Heart left ventricle (tissue), 16 donors: ENCODE results near the gene AKR1C3. TPM values are rescaled to one million over a fixed set of nuclear protein-coding genes. Genes with fewer than 3 reads are reported as not detected.
"Not testable (repeated sequence)": the region's sequence is repeated elsewhere in the genome, so short reads cannot be mapped to it uniquely, and the experiment has no call there.

Experiments
- ATAC-seq, 4 donors: fragments of 200-7000 bp; cut with Tn5 transposase; one replicate each; pipeline ENCODE4 v1.9.1; 2020 to 2022; ENCODE audit warnings: moderate library complexity in 4 of 4, mild to moderate bottlenecking in 3 of 4, moderate number of reproducible peaks in 1 of 4
- DNase-seq, 5 donors: peaks; one replicate each; pipeline ENCODE4 v3.0.0-alpha.2; 2020
- H3K27ac ChIP-seq, 12 donors: fragments of 200-600 bp; sonication (generic) in 4 of 12; one replicate each; pipeline versions ENCODE4 v1.5.0 to v1.8.0; 2016 to 2022; ENCODE audit warnings: mild to moderate bottlenecking in 2 of 12
- H3K27me3 ChIP-seq, 9 donors: fragments of 200-600 bp; sonication (generic) in 2 of 9; one replicate each; pipeline versions ENCODE4 v1.5.1 to v1.8.0; 2016 to 2022; ENCODE audit warnings: mild to moderate bottlenecking in 3 of 9
- H3K36me3 ChIP-seq, 9 donors: fragments of 200-600 bp; sonication (generic) in 2 of 9; one replicate each; pipeline versions ENCODE4 v1.5.0 to v1.8.0; 2018 to 2022; ENCODE audit warnings: mild to moderate bottlenecking in 2 of 9
- H3K4me1 ChIP-seq, 12 donors: fragments of 200-600 bp; sonication (generic) in 4 of 12; one replicate each; pipeline versions ENCODE4 v1.5.0 to v1.8.0; 2016 to 2022; ENCODE audit warnings: mild to moderate bottlenecking in 3 of 12
- H3K4me3 ChIP-seq, 12 donors: fragments of 200-600 bp; sonication (generic) in 4 of 12; one replicate each; pipeline versions ENCODE4 v1.5.0 to v1.8.0; 2017 to 2022; ENCODE audit warnings: mild to moderate bottlenecking in 9 of 12, moderate library complexity in 4 of 12
- H3K9me3 ChIP-seq, 12 donors: fragments of 200-600 bp; sonication (generic) in 4 of 12; one replicate each; pipeline versions ENCODE4 v1.5.0 to v1.8.0; 2016 to 2022; ENCODE audit warnings: mild to moderate bottlenecking in 1 of 12
- CTCF ChIP-seq, 12 donors: fragments of 200-600 bp; sonication (generic) in 4 of 12; IDR thresholded peaks; one replicate each; pipeline versions ENCODE4 v1.5.0 to v1.8.0; 2018 to 2022; ENCODE audit warnings: antibody characterized with exemption in 12 of 12, mild to moderate bottlenecking in 5 of 12
- POLR2A ChIP-seq, 2 donors: fragments of 450-650 bp; IDR thresholded peaks; one replicate each; pipeline ENCODE4 v1.6.1; 2017; ENCODE audit warnings: antibody characterized with exemption in 2 of 2, mild to moderate bottlenecking in 2 of 2, moderate library complexity in 2 of 2
- WGBS, 4 donors: extraction: QIAGEN DNeasy Blood & Tissue Kit in 2 of 4; methylation state at CpG; one replicate each; pipeline versions ENCODE4 v1.1.5 to v1.1.7; 2013 to 2018; 5-methylcytosine and 5-hydroxymethylcytosine counted together
- intact Hi-C, 10 donors: fragments of 100-400 bp; cut with DNase I; formaldehyde crosslinking; loops; one replicate each; pipeline versions ENCODE4 v1.11.1 to v1.14.2; 2022
- long read RNA-seq, 3 donors: library from polyadenylated mRNA; unstranded; transcript quantifications; one replicate each; pipeline ENCODE4 v2.0.0, GENCODE V29; 2020 to 2021
- polyA plus RNA-seq, 2 donors: library from polyadenylated mRNA; stranded (reverse); fragments of 200-250 nt; gene quantifications; one replicate each; pipeline ENCODE4 v1.2.3, GENCODE V29; 2013
- total RNA-seq, 9 donors: library from RNA; depleted of rRNA in 2 of 9; stranded (reverse); fragments of >200 nt in 2 of 9; fragmentation: NEBNext Ultra II Directional in 3 of 9; extraction: Animal tissue kit (Norgen Biotek cat#: 25700) in 3 of 9; gene quantifications; one replicate each; pipeline versions ENCODE4 v1.1.0 to v1.2.4, GENCODE V29; 2016 to 2023
- donor health status: ischemic (EF 13 %, LVEDD 7.1; RV severe dilation, severe dysfunction).
- donor health status: healthy with polysubstance abuse.
- donor health status: DM: no; HTN: yes; CAD: no.
- donor health status: DM: no; HTN: no; CAD: no.
- donor health status: ischemic (EF 25% LVEDD 6.9; RV normal size, moderate dysfunction).
- donor health status: ischemic (EF 25% LVEDD 5.7; RV mildly dilated, moderate dysfunction).
- donor health status: healthy.
- donor health status: DM: yes; HTN: yes; CAD: no.
- donor health status: ischemic (EF 35%, LVEDD 5.7; RV mildly dilated, moderate dysfunction).
- donor health status: nonischemic (EF 11% LVEDD 7.7; RV severe dilation, severe dysfunction).
- donor health status: DM: yes; HTN: yes; CAD: no.
- donor health status: PGD.
- donor health status: ischemic (EF 29% LVEDD 5.4; RV normal size, mild dysfunction).
- donor health status: nonischemic (EF 23%, LVEDD 6.1; RV moderate dilation, normal function).

AKR1C3 gene
- total RNA-seq (10 to 100 TPM; 13.9 to 25.1 (median 21.1) TPM), polyA plus RNA-seq (10 to 100 TPM; 17.5 to 23.7 TPM)
- long read RNA-seq, donor 1, partial matches to known transcripts: 0 of 7 reads
- long read RNA-seq, donor 1, other reads (novel, unspliced or antisense): 0 of 7 reads
- long read RNA-seq, donor 2, transcript AKR1C3-201 (9 exons, 1,807 nt): major isoform, 39 of 41 reads
- long read RNA-seq, donor 2, partial matches to known transcripts: 0 of 41 reads
- long read RNA-seq, donor 2, other reads (novel, unspliced or antisense): 1 of 41 reads
- long read RNA-seq, donor 3, transcript AKR1C3-201 (9 exons, 1,807 nt): major isoform, 7 of 8 reads
- long read RNA-seq, donor 3, partial matches to known transcripts: 0 of 8 reads
- long read RNA-seq, donor 3, other reads (novel, unspliced or antisense): 0 of 8 reads

DNA sequence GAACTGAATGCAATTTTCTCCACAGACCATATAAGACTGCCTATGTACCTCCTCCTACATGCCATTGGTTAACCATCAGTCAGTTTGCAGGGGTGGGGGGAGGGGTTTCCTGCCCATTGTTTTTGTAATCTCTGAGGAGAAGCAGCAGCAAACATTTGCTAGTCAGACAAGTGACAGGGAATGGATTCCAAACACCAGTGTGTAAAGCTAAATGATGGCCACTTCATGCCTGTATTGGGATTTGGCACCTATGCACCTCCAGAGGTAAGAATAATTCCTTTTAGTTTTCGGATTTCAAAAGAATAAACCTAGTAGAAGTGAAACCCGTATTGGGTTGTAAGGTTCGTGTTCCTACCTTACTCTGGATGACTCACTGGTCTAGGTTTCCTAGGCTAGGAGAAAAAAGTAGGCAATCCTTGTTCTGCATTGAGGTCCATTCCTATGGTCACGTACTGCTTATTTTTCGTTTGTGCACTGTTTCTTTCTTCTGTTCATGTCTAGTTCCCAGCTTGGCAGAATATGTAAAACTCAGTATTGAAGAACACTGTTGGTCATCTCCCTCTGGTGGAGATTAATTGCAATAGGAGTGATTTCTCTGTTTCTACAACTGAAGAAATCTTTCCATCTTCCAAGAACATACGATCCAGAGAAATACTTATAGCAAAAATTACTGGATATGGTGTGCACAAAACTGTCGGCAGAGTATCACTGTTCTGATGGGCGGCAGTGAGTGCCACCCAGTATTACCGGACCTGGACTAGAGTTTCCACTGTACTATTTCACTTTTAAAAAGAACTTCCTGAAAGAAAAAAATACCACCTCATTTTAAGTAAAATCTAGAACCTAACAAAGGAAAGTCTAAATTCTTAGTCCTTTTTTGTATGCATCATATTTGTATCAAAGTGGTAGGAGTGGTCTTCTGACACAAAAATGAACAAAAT, at the start of gene AKR1C3:
TSS of gene AKR1C3 (plus strand) at position 150 of the 941 bp plus-strand sequence. CDS start at position 181, 31 bp downstream.
- WGBS, 4 donors: 25 to 37% (median 32%) methylated on average over 9 of the region's 9 CpGs
- TF ChIP-seq POLR2A (IDR thresholded peaks at IDR 0.05): peak in 1 of 2 donors; percentile 40
- TF ChIP-seq CTCF (IDR thresholded peaks at IDR 0.05): peak; percentile 54 to 81 (median 74)
- H3K36me3 ChIP-seq: peaks cover 0 to 28% (median 13%) of the 10 kb centered on the region in 9 donors
- H3K4me1 ChIP-seq: peaks cover 0 to 14% (median 2%) of the 10 kb centered on the region in 12 donors
- H3K27ac ChIP-seq: peak within 1 kb of the TSS in 11 of 12 donors; percentile 49 to 85 (median 70)
- ATAC-seq (peak; percentile 68 to 89 (median 83)), DNase-seq (peak in 1 of 5 donors; percentile 24)
- intact Hi-C loops: loop anchor here (1.0 to 10.0 kb wide), 14 partner anchors 23 to 293 kb away; no protein-coding TSS in a partner anchor
- H3K27me3 ChIP-seq: no peaks in the 10 kb centered on the region
- peaks cover 0 to 10% (median 0%) of the 10 kb centered on the region in 12 donors for H3K9me3 ChIP-seq
- peak within 1 kb of the TSS; percentile 35 to 68 (median 62) for H3K4me3 ChIP-seq

- ATAC-seq (no peak), DNase-seq (no peak)
- Histone ChIP-seq H3K4me3 (no peak overlapping the region), H3K27me3 (no peaks in the 10 kb centered on the region), H3K36me3 (no peaks in the 10 kb centered on the region), H3K27ac (no peak overlapping the region), H3K9me3 (no peaks in the 10 kb centered on the region), H3K4me1 (peaks cover 0 to 3% (median 0%) of the 10 kb centered on the region in 12 donors)
- intact Hi-C loops: no loop called here
- TF ChIP-seq POLR2A (IDR thresholded peaks at IDR 0.05) (no peak), CTCF (IDR thresholded peaks at IDR 0.05) (no peak)
- 91 to 95% (median 93%) methylated on average over 9 of the region's 9 CpGs for WGBS, 4 donors
These were observed 49.1 kb upstream of the AKR1C3 start for GRCh38 chr10:5045095-5045494.

GRCh38 chr10:5046410-5046809, 47.8 kb upstream of the AKR1C3 start:
- Histone ChIP-seq H3K9me3 (no peaks in the 10 kb centered on the region), H3K4me1 (peaks cover 0 to 3% (median 0%) of the 10 kb centered on the region in 12 donors), H3K27me3 (no peaks in the 10 kb centered on the region), H3K36me3 (no peaks in the 10 kb centered on the region), H3K27ac (no peak overlapping the region), H3K4me3 (no peak overlapping the region)
- intact Hi-C loops: no loop called here
- no peak for ATAC-seq
- no peak for DNase-seq
- TF ChIP-seq POLR2A (IDR thresholded peaks at IDR 0.05) (no peak), CTCF (IDR thresholded peaks at IDR 0.05) (no peak)
- WGBS, 4 donors: 80 to 94% (median 90%) methylated on average over 6 of the region's 6 CpGs

DNA sequence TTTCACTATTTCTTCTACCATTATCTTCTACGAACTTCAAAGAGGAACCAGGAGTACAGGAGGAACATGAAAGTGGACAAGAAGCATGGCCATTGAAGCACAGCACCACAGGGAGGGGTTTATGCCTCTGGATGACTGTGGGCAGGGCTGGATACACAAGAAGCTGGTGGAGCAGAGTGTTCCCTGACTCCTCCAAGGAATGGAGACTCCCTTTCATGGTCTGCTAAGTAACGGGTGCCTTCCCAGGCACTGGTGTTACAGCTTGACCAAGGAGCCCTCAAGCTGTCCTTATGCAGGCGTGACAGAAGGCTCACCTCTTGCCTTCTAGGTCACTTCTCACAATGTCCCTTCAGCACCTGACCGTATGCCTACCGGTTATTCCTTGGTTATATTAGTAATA, 47.2 kb upstream of the AKR1C3 start:
- ATAC-seq, H3K36me3 ChIP-seq, H3K27me3 ChIP-seq, H3K4me1 ChIP-seq, H3K9me3 ChIP-seq, DNase-seq, H3K4me3 ChIP-seq, H3K27ac ChIP-seq, intact Hi-C loops: not testable (repeated sequence)
- WGBS, 4 donors: 81 to 86% (median 84%) methylated on average over 5 of the region's 5 CpGs
